Type B pancreatic cell (in vitro differentiated cells): ENCODE data around the gene CALML6. TPM values are rescaled to one million over a fixed set of nuclear protein-coding genes. Genes with fewer than 3 reads are reported as not detected.

ENCODE experiments used
- DNase-seq: peaks from one replicate; pipeline ENCODE4 v3.0.0; 2021; ENCODE audit warnings: mixed read lengths; ENCODE audit not compliant: unreplicated experiment; ENCODE audit errors: extremely low spot score
- H3K27ac Mint-ChIP-seq: 2 replicates; pipeline ENCODE4 v1.8.0; 2021; ENCODE audit warnings: mild to moderate bottlenecking, mixed read lengths
- H3K27me3 Mint-ChIP-seq: 2 replicates; pipeline ENCODE4 v1.8.0; 2021; ENCODE audit warnings: mixed read lengths
- H3K36me3 Mint-ChIP-seq: 2 replicates; pipeline ENCODE4 v1.8.0; 2021; ENCODE audit warnings: mixed read lengths
- H3K4me1 Mint-ChIP-seq: one replicate; pipeline ENCODE4 v1.8.0; 2021; ENCODE audit warnings: mixed read lengths; ENCODE audit not compliant: unreplicated experiment
- H3K4me3 Mint-ChIP-seq: 2 replicates; pipeline ENCODE4 v1.8.0; 2021; ENCODE audit warnings: mild to moderate bottlenecking, mixed read lengths
- H3K9me3 Mint-ChIP-seq: 2 replicates; pipeline ENCODE4 v1.8.0; 2021; ENCODE audit warnings: mixed read lengths
- total RNA-seq: library from RNA; stranded (reverse); gene quantifications from 2 replicates; pipeline ENCODE4 v1.2.1, GENCODE V29; 2021; ENCODE audit warnings: low replicate concordance
- TF ChIP-seq, protein P1 (sequence below): fragments of 200-600 bp; sonication (generic); conservative IDR thresholded peaks from 2 replicates; pipeline ENCODE4 v1.5.0; 2021; ENCODE audit warnings: antibody characterized with exemption, mild to moderate bottlenecking

Gene CALML6
- total RNA-seq, 1 donor from 2014 or later: 0.65 TPM

GRCh38 chr1:1920608-1921458 is 5.8 kb downstream of the CALML6 start:
- Mint-ChIP-seq H3K9me3 (no peaks in the 10 kb centered on the region), H3K36me3 (no peaks in the 10 kb centered on the region)

DNA sequence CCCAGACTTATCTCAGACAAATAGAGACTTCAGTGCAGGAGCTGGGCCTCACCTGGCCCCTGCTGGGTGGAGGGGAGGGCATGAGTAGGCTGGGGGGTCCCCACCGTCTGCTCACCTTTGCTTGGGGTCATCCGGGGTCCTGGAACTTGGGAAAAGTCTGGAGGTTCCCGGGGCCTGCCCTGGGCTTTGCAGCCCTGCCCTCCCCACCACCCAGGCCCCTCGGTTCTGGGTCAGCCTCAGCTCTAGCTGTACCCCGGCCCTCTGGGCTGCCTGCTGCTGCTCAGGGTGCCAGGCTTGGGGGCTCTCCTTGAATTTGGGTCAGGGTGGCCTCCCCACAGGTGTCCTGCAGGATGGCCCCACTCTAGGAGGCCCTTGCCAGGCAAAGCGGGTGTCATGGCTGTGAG is 6.4 kb downstream of the CALML6 start:
- Mint-ChIP-seq H3K36me3 (no peaks in the 10 kb centered on the region), H3K27ac (no peak overlapping the region), H3K27me3 (peaks cover 2% of the 10 kb centered on the region), H3K4me1 (no peaks in the 10 kb centered on the region), H3K9me3 (no peaks in the 10 kb centered on the region), H3K4me3 (no peak overlapping the region)
- peak; percentile 63 for DNase-seq
- TF ChIP-seq, protein P1, sequence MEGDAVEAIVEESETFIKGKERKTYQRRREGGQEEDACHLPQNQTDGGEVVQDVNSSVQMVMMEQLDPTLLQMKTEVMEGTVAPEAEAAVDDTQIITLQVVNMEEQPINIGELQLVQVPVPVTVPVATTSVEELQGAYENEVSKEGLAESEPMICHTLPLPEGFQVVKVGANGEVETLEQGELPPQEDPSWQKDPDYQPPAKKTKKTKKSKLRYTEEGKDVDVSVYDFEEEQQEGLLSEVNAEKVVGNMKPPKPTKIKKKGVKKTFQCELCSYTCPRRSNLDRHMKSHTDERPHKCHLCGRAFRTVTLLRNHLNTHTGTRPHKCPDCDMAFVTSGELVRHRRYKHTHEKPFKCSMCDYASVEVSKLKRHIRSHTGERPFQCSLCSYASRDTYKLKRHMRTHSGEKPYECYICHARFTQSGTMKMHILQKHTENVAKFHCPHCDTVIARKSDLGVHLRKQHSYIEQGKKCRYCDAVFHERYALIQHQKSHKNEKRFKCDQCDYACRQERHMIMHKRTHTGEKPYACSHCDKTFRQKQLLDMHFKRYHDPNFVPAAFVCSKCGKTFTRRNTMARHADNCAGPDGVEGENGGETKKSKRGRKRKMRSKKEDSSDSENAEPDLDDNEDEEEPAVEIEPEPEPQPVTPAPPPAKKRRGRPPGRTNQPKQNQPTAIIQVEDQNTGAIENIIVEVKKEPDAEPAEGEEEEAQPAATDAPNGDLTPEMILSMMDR: no peak

More at GRCh38 chr1:1920608-1921458, 5.8 kb downstream of the CALML6 start:
- H3K27ac Mint-ChIP-seq: no peak overlapping the region
- peaks cover 6% of the 10 kb centered on the region for H3K27me3 Mint-ChIP-seq
- H3K4me3 Mint-ChIP-seq: no peak overlapping the region
- DNase-seq: peak; percentile 71
- no peaks in the 10 kb centered on the region for H3K4me1 Mint-ChIP-seq
- TF ChIP-seq, protein P1: no peak

- Mint-ChIP-seq H3K36me3 (no peaks in the 10 kb centered on the region), H3K4me3 (no peak overlapping the region), H3K4me1 (no peaks in the 10 kb centered on the region), H3K27ac (no peak overlapping the region), H3K27me3 (peaks cover 2% of the 10 kb centered on the region), H3K9me3 (no peaks in the 10 kb centered on the region)
- TF ChIP-seq, protein P1: no peak
- DNase-seq: no peak
Observed at GRCh38 chr1:1921901-1922701, 7.0 kb downstream of the CALML6 start.

- peaks cover 2% of the 10 kb centered on the region for H3K27me3 Mint-ChIP-seq
- DNase-seq: no peak
Observed at GRCh38 chr1:1922702-1922955, 7.6 kb downstream of the CALML6 start.

DNA sequence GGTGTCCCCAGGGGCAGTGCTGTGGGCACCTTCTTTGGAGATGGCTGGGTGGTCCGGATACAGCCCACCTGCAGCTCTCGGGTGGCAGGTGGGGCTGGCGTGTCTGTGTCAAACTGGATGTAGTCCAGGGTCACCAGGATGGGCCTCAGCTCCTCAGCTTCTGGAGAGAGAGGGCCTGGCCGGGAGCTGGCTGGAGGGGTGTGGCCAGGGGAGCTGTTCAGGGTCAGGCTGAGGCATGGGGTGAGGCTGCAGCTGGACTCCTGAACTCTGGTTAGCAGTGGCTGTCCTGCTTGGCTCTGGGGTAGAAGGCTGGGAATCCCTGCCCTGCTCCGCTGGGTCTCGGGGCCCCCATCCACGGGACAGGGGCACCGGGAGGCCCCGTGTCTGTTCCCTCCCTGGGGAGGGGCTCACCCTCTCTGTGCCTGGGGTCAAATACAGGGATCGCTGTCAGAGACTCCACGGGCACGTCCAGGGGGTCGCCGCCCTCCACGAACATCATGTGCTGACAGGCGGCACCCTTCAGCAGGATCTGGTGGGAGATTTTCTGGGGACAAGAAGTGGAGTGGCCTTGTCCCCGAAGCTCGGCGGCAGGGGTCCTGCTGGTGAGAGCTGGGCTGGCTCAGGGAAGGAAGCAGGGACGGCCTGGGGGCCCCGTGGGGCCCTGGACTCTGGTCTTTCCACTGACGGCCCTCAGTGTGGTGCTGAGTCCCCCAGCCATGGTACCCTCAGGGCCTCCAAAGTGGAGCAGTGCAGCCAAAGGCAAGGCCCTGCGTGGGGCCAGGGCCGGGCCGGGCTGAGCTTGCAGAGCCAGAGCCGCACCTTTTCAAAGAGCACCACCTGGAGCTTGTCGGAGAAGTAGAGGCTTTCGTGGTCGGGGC is 8.1 kb downstream of the CALML6 start:
- Mint-ChIP-seq H3K36me3 (no peaks in the 10 kb centered on the region), H3K27ac (no peak overlapping the region), H3K4me1 (no peaks in the 10 kb centered on the region), H3K4me3 (no peak overlapping the region), H3K9me3 (no peaks in the 10 kb centered on the region), H3K27me3 (no peaks in the 10 kb centered on the region)
- TF ChIP-seq, protein P1: no peak
- DNase-seq: no peak

More at GRCh38 chr1:1922702-1922955, 7.6 kb downstream of the CALML6 start:
- H3K27ac Mint-ChIP-seq: no peak overlapping the region
- H3K4me3 Mint-ChIP-seq: no peak overlapping the region
- H3K4me1 Mint-ChIP-seq: no peaks in the 10 kb centered on the region
- no peaks in the 10 kb centered on the region for H3K9me3 Mint-ChIP-seq
- TF ChIP-seq, protein P1: no peak
- H3K36me3 Mint-ChIP-seq: no peaks in the 10 kb centered on the region
